HG03095 (cell line): ENCODE results near the gene RABGAP1.

Source experiments
- ATAC-seq: cut with Tn5 transposase; IDR thresholded peaks from one replicate; pipeline ENCODE4 v1.9.1; 2021; ENCODE audit warnings: moderate library complexity; ENCODE audit not compliant: unreplicated experiment

RABGAP1 gene

GRCh38 chr9:123149067-123149466 is 208.2 kb downstream of the RABGAP1 start:
- no peak for ATAC-seq

- no peak for ATAC-seq
These were observed 210.1 kb downstream of the RABGAP1 start for GRCh38 chr9:123150708-123151503.
